ENCODE results near the gene SREBF2.

The SREBF2 gene

DNA sequence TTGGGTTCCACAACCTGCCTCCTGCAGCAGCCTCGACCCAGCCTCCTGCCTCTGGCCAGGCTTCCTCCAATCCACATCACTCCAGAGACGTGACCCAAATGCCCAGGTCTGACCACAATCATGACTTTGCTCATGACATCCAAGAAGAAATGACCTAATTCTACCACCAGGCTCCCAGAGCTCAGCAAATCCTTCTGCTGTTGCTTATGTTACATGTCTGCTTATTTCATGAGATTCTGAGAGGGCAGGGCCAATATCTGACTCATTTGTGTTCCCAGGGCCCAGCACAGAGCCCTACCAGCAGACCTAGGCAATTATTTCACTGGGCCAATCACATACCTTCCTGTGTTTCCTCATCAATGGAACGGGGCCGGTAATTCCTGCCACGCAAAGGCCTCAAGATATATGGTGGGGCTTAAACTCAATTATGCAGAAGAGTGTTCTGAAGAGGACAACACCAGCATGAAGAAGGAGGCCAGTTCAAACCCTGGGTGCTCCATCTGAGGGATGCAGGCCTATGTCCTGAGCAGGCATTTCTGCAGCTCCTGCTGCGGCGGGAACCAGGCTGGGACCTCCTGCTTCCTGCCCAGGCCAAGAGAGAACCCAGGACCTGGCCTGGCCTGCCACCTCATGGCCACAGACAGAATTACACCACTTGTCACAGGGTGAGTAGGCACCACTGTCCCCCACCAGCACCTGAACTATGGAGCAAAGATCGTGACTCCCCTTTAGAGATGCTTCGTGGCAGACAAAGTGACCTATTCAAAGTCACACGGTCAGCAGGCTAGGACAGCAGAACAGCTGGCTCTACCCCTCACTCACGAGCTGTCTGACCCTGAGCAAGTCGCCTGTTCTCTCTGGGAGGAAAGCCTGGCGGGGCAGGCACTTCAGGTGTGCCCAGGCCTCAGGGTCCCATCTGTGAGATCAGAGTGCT lies 108.2 kb downstream of the SREBF2 start:
- H3K4me3 ChIP-seq (replicated peaks; ENCODE audit: insufficient read depth, low read length): no peak overlapping the region
- no peaks in the 10 kb centered on the region for H3K27me3 ChIP-seq (ENCODE audit: insufficient read depth, poor library complexity, severe bottlenecking)
- no peak for TF ChIP-seq POLR2AphosphoS5 (IDR thresholded peaks at IDR 0.05; ENCODE audit: low read depth)
- no peak for TF ChIP-seq SPI1 (IDR thresholded peaks at IDR 0.05; ENCODE audit: borderline replicate concordance, low read depth)
- TF ChIP-seq, protein P1, sequence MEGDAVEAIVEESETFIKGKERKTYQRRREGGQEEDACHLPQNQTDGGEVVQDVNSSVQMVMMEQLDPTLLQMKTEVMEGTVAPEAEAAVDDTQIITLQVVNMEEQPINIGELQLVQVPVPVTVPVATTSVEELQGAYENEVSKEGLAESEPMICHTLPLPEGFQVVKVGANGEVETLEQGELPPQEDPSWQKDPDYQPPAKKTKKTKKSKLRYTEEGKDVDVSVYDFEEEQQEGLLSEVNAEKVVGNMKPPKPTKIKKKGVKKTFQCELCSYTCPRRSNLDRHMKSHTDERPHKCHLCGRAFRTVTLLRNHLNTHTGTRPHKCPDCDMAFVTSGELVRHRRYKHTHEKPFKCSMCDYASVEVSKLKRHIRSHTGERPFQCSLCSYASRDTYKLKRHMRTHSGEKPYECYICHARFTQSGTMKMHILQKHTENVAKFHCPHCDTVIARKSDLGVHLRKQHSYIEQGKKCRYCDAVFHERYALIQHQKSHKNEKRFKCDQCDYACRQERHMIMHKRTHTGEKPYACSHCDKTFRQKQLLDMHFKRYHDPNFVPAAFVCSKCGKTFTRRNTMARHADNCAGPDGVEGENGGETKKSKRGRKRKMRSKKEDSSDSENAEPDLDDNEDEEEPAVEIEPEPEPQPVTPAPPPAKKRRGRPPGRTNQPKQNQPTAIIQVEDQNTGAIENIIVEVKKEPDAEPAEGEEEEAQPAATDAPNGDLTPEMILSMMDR (IDR thresholded peaks at IDR 0.05; ENCODE audit: insufficient read depth, low read length): peak; percentile 85
- no peak overlapping the region for H3K27ac ChIP-seq (replicated peaks)
- DNase-seq (ENCODE audit: low read depth in 1 of 2, low spot score in 1 of 2): peak; percentile 65 to 72

DNA sequence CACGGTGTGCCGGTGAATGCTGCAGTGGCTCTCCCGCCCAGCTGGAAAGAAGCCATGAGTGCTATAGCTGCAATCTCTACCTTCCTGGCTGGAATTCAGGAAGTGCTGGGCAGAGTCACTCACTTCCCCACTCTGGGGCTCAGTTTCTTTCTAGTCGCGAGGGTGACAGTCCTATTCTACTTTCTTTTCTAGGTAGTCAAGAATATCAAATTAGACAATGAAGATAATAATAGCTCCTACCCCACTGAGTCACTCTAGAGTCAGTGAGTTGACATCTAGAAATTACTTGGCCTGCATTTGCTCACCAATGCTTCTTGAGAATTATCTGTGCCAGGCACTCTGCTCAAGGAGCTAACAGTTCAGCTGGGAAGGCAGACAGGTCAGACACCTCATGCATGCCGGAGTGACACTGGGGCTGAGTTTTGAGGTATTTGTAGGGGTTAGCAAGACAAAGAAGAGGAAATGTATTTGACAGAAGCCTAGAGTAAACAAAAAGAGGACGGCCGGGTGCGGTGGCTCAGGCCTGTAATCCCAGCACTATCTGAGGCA lies 110.8 kb downstream of the SREBF2 start:
- no peak overlapping the region for H3K27ac ChIP-seq (replicated peaks)
- no peaks in the 10 kb centered on the region for H3K27me3 ChIP-seq (ENCODE audit: insufficient read depth, poor library complexity, severe bottlenecking)
- peak; percentile 66; the same call in 1 of the 2 replicates for TF ChIP-seq SPI1 (IDR thresholded peaks at IDR 0.05; ENCODE audit: borderline replicate concordance, low read depth)
- TF ChIP-seq, protein P1 (IDR thresholded peaks at IDR 0.05; ENCODE audit: insufficient read depth, low read length): no peak
- H3K4me3 ChIP-seq (replicated peaks; ENCODE audit: insufficient read depth, low read length): no peak overlapping the region
- no peak for DNase-seq (ENCODE audit: low read depth in 1 of 2, low spot score in 1 of 2)

DNA sequence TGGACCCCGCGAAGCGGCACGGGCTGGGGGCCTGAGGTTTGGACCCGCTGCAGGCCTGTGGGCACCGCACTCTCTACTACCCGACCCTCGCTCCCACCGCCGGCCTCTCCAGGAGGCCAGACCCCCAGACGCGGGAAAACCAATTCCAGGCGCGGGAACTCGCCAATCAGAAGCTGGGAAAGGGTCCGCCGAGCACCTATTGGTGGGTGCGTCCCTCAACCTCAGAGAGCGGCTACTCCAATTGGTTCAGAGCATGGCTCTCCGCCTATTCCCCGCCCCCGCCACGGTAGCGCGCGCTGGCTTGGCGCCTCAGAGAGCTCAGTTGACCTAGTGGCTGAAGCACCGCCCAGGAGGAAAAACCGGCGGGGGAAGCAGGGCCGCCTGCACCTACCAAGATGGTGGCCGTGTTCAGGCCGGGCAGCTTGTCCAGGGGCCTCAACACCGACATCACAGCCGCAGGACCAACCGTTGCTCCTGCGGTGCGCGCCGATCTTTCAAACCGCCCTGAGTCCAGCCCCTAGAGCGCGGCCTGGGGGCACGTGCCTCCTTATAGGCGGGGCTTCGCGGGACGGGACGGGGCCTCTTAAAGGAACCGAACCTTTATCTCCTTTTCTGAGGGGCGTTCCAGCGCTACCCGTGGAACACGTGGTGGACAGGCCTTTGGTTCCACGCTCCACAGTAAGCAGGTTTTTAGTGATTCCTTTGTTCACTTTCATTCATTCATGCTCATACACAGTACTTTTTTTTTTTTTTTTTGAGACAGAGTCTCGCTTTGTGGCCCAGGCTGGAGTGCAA lies 113.9 kb downstream of the SREBF2 start, which contains the start of gene CENPM:
Gene CENPM (minus strand): TSS at position 524 of the 795 bp plus-strand sequence. CDS start 76 bp downstream, at position 448.
- peak; percentile 89 to 97 for DNase-seq (ENCODE audit: low read depth in 1 of 2, low spot score in 1 of 2)
- H3K4me3 ChIP-seq (replicated peaks; ENCODE audit: insufficient read depth, low read length): peak within 1 kb of the TSS; percentile 72
- H3K27me3 ChIP-seq (ENCODE audit: insufficient read depth, poor library complexity, severe bottlenecking): no peaks in the 10 kb centered on the region
- TF ChIP-seq POLR2AphosphoS5 (IDR thresholded peaks at IDR 0.05; ENCODE audit: low read depth) (peak; percentile 48; the same call in 1 of the 2 replicates), GABPA (IDR thresholded peaks at IDR 0.05; ENCODE audit: low read depth) (no peak), SPI1 (IDR thresholded peaks at IDR 0.05; ENCODE audit: borderline replicate concordance, low read depth) (no peak)
- TF ChIP-seq, protein P1 (IDR thresholded peaks at IDR 0.05; ENCODE audit: insufficient read depth, low read length): no peak
- peak within 1 kb of the TSS; percentile 89 for H3K27ac ChIP-seq (replicated peaks)

DNA sequence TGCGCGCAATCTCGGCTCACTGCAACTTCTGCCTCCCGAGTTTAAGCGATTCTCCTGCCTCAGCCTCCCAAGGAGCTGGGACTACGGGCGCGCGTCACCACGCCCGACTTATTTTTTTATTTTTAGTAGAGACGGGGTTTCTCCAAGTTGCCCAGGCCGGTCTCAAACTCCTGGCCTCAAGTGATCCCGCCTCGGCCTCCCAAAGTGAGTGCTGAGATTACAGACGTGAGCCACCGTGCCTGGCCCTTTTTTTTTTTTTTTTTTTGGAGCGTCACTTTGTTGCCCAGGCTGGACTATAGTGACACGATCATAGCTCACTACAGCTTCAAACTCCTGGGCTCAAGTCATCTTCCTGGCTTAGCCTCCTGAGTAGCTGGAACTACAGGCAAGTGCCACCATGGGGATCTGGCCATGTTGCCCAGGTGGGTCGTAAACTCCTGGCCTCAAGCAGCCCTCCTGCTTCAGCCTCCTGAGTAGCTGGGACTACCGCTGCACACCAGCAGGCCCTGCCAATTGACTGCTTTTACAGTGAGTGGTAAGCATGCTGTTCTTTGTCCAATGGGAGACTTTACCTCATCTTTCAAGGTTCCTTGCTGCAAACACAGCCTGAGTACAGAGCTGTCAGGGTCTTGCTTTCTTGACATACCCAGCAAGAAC lies 114.6 kb downstream of the SREBF2 start:
- peak overlapping the region; percentile 89 for H3K27ac ChIP-seq (replicated peaks)
- TF ChIP-seq POLR2AphosphoS5 (IDR thresholded peaks at IDR 0.05; ENCODE audit: low read depth) (no peak), SPI1 (IDR thresholded peaks at IDR 0.05; ENCODE audit: borderline replicate concordance, low read depth) (no peak), GABPA (IDR thresholded peaks at IDR 0.05; ENCODE audit: low read depth) (no peak)
- TF ChIP-seq, protein P1 (IDR thresholded peaks at IDR 0.05; ENCODE audit: insufficient read depth, low read length): no peak
- TF ChIP-seq, protein P2, sequence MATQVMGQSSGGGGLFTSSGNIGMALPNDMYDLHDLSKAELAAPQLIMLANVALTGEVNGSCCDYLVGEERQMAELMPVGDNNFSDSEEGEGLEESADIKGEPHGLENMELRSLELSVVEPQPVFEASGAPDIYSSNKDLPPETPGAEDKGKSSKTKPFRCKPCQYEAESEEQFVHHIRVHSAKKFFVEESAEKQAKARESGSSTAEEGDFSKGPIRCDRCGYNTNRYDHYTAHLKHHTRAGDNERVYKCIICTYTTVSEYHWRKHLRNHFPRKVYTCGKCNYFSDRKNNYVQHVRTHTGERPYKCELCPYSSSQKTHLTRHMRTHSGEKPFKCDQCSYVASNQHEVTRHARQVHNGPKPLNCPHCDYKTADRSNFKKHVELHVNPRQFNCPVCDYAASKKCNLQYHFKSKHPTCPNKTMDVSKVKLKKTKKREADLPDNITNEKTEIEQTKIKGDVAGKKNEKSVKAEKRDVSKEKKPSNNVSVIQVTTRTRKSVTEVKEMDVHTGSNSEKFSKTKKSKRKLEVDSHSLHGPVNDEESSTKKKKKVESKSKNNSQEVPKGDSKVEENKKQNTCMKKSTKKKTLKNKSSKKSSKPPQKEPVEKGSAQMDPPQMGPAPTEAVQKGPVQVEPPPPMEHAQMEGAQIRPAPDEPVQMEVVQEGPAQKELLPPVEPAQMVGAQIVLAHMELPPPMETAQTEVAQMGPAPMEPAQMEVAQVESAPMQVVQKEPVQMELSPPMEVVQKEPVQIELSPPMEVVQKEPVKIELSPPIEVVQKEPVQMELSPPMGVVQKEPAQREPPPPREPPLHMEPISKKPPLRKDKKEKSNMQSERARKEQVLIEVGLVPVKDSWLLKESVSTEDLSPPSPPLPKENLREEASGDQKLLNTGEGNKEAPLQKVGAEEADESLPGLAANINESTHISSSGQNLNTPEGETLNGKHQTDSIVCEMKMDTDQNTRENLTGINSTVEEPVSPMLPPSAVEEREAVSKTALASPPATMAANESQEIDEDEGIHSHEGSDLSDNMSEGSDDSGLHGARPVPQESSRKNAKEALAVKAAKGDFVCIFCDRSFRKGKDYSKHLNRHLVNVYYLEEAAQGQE (IDR thresholded peaks at IDR 0.05; ENCODE audit: insufficient replicate concordance, low read depth): no peak
- H3K27me3 ChIP-seq (ENCODE audit: insufficient read depth, poor library complexity, severe bottlenecking): no peaks in the 10 kb centered on the region
- DNase-seq (ENCODE audit: low read depth in 1 of 2, low spot score in 1 of 2): no peak
- peak overlapping the region; percentile 72 for H3K4me3 ChIP-seq (replicated peaks; ENCODE audit: insufficient read depth, low read length)

Data from HL-60 (cell line).